ENCODE measurements around the gene ZHX3. TPM values are rescaled to one million over a fixed set of nuclear protein-coding genes. Genes with fewer than 3 reads are reported as not detected.
"Not testable (repeated sequence)": the region's sequence is repeated elsewhere in the genome, so short reads cannot be mapped to it uniquely, and the experiment has no call there.

The ZHX3 gene
- polyA plus RNA-seq, 1 experiment, result 24.1 TPM

DNA sequence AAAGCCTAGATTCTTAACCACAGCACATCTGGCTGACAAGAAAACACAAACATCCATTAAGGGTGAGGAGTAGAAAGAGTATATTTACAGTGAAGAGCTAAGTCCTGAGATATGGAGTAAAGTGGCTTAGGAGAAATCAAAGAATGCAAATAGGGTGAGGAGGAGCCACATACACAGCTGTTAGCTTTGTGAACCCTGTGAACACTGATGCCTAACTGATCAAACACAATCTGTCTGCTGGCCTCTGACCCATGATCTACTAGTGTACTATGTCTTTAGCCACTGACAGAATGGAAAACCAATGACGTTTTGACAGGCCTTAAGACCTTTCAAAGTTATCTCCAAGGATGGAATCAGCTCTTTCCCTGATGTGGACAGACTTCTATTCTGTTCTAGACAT is 75.2 kb downstream of the ZHX3 start:
- no peak for DNase-seq (ENCODE audit: low read depth, low spot score)
- H3K4me3 ChIP-seq (ENCODE audit: low read depth, low read length), result no peak overlapping the region
- ChIA-PET POLR2A (no interaction called here), CTCF (interaction anchor here (1.2 to 2.6 kb wide), 6 partner anchors 9 to 168 kb away, joined by 3 to 21 read pairs (median 4); no protein-coding TSS in a partner anchor)
- H3K9me3 ChIP-seq (ENCODE audit: control insufficient read depth, insufficient read depth, low read length), result no peaks in the 10 kb centered on the region
- no peak overlapping the region for H3K27ac ChIP-seq (ENCODE audit: low read depth, low read length)
- no peaks in the 10 kb centered on the region for H3K27me3 ChIP-seq (ENCODE audit: control insufficient read depth, insufficient read depth, low read length)
- TF ChIP-seq, protein P1, sequence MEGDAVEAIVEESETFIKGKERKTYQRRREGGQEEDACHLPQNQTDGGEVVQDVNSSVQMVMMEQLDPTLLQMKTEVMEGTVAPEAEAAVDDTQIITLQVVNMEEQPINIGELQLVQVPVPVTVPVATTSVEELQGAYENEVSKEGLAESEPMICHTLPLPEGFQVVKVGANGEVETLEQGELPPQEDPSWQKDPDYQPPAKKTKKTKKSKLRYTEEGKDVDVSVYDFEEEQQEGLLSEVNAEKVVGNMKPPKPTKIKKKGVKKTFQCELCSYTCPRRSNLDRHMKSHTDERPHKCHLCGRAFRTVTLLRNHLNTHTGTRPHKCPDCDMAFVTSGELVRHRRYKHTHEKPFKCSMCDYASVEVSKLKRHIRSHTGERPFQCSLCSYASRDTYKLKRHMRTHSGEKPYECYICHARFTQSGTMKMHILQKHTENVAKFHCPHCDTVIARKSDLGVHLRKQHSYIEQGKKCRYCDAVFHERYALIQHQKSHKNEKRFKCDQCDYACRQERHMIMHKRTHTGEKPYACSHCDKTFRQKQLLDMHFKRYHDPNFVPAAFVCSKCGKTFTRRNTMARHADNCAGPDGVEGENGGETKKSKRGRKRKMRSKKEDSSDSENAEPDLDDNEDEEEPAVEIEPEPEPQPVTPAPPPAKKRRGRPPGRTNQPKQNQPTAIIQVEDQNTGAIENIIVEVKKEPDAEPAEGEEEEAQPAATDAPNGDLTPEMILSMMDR (IDR thresholded peaks at IDR 0.05; ENCODE audit: low read depth, low read length), result no peak

DNA sequence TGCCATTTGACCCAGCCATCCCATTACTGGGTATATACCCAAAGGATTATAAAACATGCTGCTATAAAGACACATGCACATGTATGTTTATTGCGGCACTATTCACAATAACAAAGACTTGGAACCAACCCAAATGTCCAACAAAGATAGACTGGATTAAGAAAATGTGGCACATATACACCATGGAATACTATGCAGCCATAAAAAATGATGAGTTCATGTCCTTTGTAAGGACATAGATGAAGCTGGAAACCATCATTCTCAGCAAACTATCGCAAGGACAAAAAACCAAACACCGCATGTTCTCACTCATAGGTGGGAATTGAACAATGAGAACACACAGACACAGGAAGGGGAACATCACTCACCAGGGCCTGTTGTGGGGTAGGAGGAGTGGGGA is 80.3 kb downstream of the ZHX3 start:
- CTCF ChIA-PET; DNase-seq (ENCODE audit: low read depth, low spot score); H3K4me3 ChIP-seq (ENCODE audit: low read depth, low read length); H3K9me3 ChIP-seq (ENCODE audit: control insufficient read depth, insufficient read depth, low read length); H3K27ac ChIP-seq (ENCODE audit: low read depth, low read length); POLR2A ChIA-PET; H3K27me3 ChIP-seq (ENCODE audit: control insufficient read depth, insufficient read depth, low read length): not testable (repeated sequence)

DNA sequence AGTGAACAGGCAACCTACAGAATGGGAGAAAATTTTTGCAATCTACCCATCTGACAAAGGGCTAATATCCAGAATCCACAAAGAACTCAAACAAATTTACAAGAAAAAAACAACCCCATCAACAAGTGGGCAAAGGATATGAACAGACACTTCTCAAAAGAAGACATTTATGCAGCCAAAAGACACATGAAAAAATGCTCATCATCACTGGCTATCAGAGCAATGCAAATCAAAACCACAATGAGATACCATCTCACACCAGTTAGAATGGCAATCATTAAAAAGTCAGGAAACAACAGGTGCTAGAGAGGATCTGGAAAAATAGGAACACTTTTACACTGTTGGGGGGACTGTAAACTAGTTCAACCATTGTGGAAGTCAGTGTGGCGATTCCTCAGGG is 80.7 kb downstream of the ZHX3 start:
- POLR2A ChIA-PET; H3K27ac ChIP-seq (ENCODE audit: low read depth, low read length); H3K9me3 ChIP-seq (ENCODE audit: control insufficient read depth, insufficient read depth, low read length); H3K27me3 ChIP-seq (ENCODE audit: control insufficient read depth, insufficient read depth, low read length); DNase-seq (ENCODE audit: low read depth, low spot score); H3K4me3 ChIP-seq (ENCODE audit: low read depth, low read length); CTCF ChIA-PET: not testable (repeated sequence)

DNA sequence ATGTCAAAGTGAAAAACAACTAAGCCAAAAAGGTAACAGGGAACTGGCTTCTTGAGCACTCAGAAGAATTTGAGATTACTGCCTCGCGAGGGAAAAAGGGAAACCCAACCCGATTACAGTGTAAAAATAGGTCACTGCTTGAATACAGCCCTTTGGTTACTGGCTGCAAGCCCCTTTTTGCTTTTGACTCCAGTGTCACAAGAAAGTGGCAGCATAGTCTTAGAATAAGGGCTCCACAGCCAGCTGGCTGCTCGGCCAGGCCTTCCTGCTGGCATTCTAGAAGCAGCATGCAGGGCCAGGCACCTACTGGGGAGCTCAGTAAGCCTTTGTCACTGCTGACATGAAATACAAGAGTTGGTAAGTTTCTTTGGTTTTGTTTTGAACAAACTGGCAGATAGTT is 83.0 kb downstream of the ZHX3 start:
- TF ChIP-seq, protein P1 (IDR thresholded peaks at IDR 0.05; ENCODE audit: low read depth, low read length), result no peak
- no peaks in the 10 kb centered on the region for H3K27me3 ChIP-seq (ENCODE audit: control insufficient read depth, insufficient read depth, low read length)
- no peak for DNase-seq (ENCODE audit: low read depth, low spot score)
- H3K4me3 ChIP-seq (ENCODE audit: low read depth, low read length), result no peak overlapping the region
- POLR2A ChIA-PET, result no interaction called here
- no peaks in the 10 kb centered on the region for H3K9me3 ChIP-seq (ENCODE audit: control insufficient read depth, insufficient read depth, low read length)
- CTCF ChIA-PET, result interaction anchor here (1.6 to 3.2 kb wide), 5 partner anchors 7 to 266 kb away, joined by 5 to 27 read pairs (median 13); no protein-coding TSS in a partner anchor
- no peak overlapping the region for H3K27ac ChIP-seq (ENCODE audit: low read depth, low read length)

DNA sequence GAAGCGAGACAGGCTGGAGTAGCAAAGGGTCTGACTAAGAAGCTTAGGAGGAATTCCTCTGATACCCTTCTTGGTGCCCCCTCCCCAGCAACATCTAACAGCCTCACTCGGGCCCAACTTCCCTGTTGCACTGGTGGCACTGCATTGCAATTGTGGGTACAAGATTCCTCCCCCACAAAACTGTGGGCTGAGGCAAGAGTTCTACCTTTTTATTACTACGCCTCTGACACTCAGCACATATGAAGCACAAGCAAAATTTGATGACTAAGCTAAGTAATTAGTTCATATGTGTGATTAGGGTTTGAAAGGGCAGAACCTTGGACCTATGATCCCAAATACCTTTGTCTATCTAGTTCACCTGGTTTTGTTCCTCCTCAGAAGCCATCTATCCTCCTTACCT is 83.5 kb downstream of the ZHX3 start:
- peak overlapping the region; percentile 86 for H3K27ac ChIP-seq (ENCODE audit: low read depth, low read length)
- POLR2A ChIA-PET, result no interaction called here

More for the DNA sequence above, 83.5 kb downstream of the ZHX3 start:
- Histone ChIP-seq H3K9me3 (ENCODE audit: control insufficient read depth, insufficient read depth, low read length) (no peaks in the 10 kb centered on the region), H3K4me3 (ENCODE audit: low read depth, low read length) (no peak overlapping the region), H3K27me3 (ENCODE audit: control insufficient read depth, insufficient read depth, low read length) (no peaks in the 10 kb centered on the region)
- TF ChIP-seq, protein P1 (IDR thresholded peaks at IDR 0.05; ENCODE audit: low read depth, low read length), result no peak
- CTCF ChIA-PET, result interaction anchor here (0.9 to 3.4 kb wide), 10 partner anchors 8 to 265 kb away, joined by 3 to 43 read pairs (median 12); no protein-coding TSS in a partner anchor
- DNase-seq (ENCODE audit: low read depth, low spot score), result no peak

Data from AG04450 (cell line).